Stomach smooth muscle (tissue), 2 donors: ENCODE measurements around the gene OVCH1.

ENCODE experiments used
- H3K27ac ChIP-seq: one replicate; pipeline ENCODE4 v1.7.0; 2013; ENCODE audit warnings: mild to moderate bottlenecking, low read length, inconsistent platforms
- H3K27me3 ChIP-seq, 2 donors: one replicate each; pipeline ENCODE4 v1.7.0; 2013; ENCODE audit warnings: low read length in 2 of 2; ENCODE audit not compliant: insufficient read depth in 2 of 2, control insufficient read depth in 1 of 2
- H3K36me3 ChIP-seq, 2 donors: one replicate each; pipeline ENCODE4 v1.7.0; 2013; ENCODE audit warnings: low read length in 2 of 2; ENCODE audit not compliant: control insufficient read depth in 2 of 2, insufficient read depth in 2 of 2
- H3K4me1 ChIP-seq: one replicate; pipeline ENCODE4 v1.7.0; 2013; ENCODE audit warnings: low read length; ENCODE audit not compliant: control insufficient read depth, insufficient read depth
- H3K4me3 ChIP-seq, 2 donors: one replicate each; pipeline ENCODE4 v1.7.0; 2013; ENCODE audit warnings: low read length in 2 of 2
- H3K9ac ChIP-seq, 2 donors: one replicate each; pipeline ENCODE4 v1.7.0; 2013; ENCODE audit warnings: low read length in 2 of 2, mild to moderate bottlenecking in 1 of 2
- H3K9me3 ChIP-seq, 2 donors: one replicate each; pipeline ENCODE4 v1.7.0; 2013; ENCODE audit warnings: low read length in 2 of 2; ENCODE audit not compliant: control insufficient read depth in 2 of 2
- donor health status: healthy.
- donor health status: Pancreatic carcinoma.

OVCH1 gene

DNA sequence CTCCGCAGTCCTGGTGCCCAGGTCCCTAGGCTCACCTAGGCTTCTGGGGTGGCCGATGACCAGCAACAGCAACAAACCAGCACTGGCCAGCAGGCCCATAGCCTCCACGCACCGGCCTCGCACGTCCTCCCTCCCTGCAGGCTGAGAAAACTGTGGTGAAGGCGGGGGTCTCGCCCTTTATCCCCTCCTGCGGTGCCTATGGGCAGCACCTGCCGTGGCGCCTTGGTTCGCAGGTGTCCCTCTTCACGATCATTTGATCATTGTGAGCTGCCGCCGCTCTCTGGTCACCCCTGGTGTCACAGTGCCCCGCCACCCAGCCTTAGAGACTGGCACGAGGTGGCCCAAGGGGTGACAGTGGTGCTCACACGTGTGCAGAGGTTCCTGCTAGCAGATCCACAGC, at the start of gene OVCH1:
Gene OVCH1 (minus strand): TSS at position 99 of the 400 bp plus-strand sequence. CDS start 0 bp downstream, at position 99.
- H3K4me3 ChIP-seq, result no peak within 1 kb of the TSS
- no peaks in the 10 kb centered on the region for H3K9me3 ChIP-seq
- H3K36me3 ChIP-seq, result peaks cover 0 to under 1% of the 10 kb centered on the region in 2 donors
- no peak within 1 kb of the TSS for H3K27ac ChIP-seq
- no peaks in the 10 kb centered on the region for H3K4me1 ChIP-seq
- H3K27me3 ChIP-seq, result no peaks in the 10 kb centered on the region
- no peak within 1 kb of the TSS for H3K9ac ChIP-seq

- Histone ChIP-seq H3K36me3 (peaks cover 0 to 2% of the 10 kb centered on the region in 2 donors), H3K9ac (no peak overlapping the region), H3K4me1 (peaks cover 12% of the 10 kb centered on the region), H3K4me3 (peak overlapping the region in 1 of 2 donors; percentile 4), H3K9me3 (no peaks in the 10 kb centered on the region), H3K27me3 (no peaks in the 10 kb centered on the region), H3K27ac (no peak overlapping the region)
Observed at GRCh38 chr12:29547151-29547632, 49.7 kb upstream of the OVCH1 start.

DNA sequence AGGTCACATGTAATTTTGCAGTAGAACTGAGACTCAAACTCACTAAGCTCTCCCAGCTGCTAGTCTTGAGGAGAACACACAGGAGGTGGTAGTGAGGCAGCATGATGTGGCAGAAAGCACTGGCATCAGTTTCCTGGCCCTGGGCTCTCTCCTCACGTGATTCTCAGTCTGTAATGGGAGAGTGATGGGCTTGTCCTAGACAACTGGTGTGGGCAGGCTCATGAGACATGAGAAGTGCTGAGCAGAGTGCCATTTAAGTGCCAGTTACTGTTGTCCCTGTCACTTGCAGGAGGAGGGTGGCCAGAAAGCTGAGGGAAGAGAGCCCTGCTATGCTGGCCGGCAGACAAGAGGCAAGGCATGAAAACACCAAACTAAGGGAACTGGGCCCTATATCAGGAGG, 48.5 kb upstream of the OVCH1 start:
- H3K27ac ChIP-seq, result no peak overlapping the region
- H3K4me3 ChIP-seq, result no peak overlapping the region
- no peaks in the 10 kb centered on the region for H3K9me3 ChIP-seq
- H3K36me3 ChIP-seq, result peaks cover 0 to 2% of the 10 kb centered on the region in 2 donors
- no peak overlapping the region for H3K9ac ChIP-seq
- H3K27me3 ChIP-seq, result no peaks in the 10 kb centered on the region
- H3K4me1 ChIP-seq, result peaks cover 12% of the 10 kb centered on the region

- H3K4me1 ChIP-seq, result peaks cover 12% of the 10 kb centered on the region
- no peak overlapping the region for H3K9ac ChIP-seq
- no peak overlapping the region for H3K27ac ChIP-seq
- H3K9me3 ChIP-seq, result no peaks in the 10 kb centered on the region
- no peaks in the 10 kb centered on the region for H3K27me3 ChIP-seq
- no peak overlapping the region for H3K4me3 ChIP-seq
- H3K36me3 ChIP-seq, result no peaks in the 10 kb centered on the region
Observed at GRCh38 chr12:29545102-29545467, 47.6 kb upstream of the OVCH1 start.

GRCh38 chr12:29544428-29545101, 47.1 kb upstream of the OVCH1 start:
- Histone ChIP-seq H3K27ac (no peak overlapping the region), H3K27me3 (no peaks in the 10 kb centered on the region), H3K4me3 (no peak overlapping the region), H3K4me1 (peaks cover 12% of the 10 kb centered on the region), H3K9ac (no peak overlapping the region), H3K36me3 (no peaks in the 10 kb centered on the region), H3K9me3 (no peaks in the 10 kb centered on the region)

GRCh38 chr12:29543036-29543435, 45.5 kb upstream of the OVCH1 start:
- no peak overlapping the region for H3K27ac ChIP-seq
- H3K9ac ChIP-seq, result no peak overlapping the region

GRCh38 chr12:29537298-29537697, 39.8 kb upstream of the OVCH1 start:
- Histone ChIP-seq H3K36me3 (peaks cover 0 to 3% of the 10 kb centered on the region in 2 donors), H3K9me3 (no peaks in the 10 kb centered on the region), H3K4me1 (no peaks in the 10 kb centered on the region), H3K9ac (no peak overlapping the region), H3K27me3 (no peaks in the 10 kb centered on the region), H3K4me3 (no peak overlapping the region), H3K27ac (no peak overlapping the region)

More at GRCh38 chr12:29543036-29543435, 45.5 kb upstream of the OVCH1 start:
- Histone ChIP-seq H3K27me3 (no peaks in the 10 kb centered on the region), H3K4me1 (peaks cover 12% of the 10 kb centered on the region), H3K4me3 (no peak overlapping the region), H3K36me3 (no peaks in the 10 kb centered on the region), H3K9me3 (no peaks in the 10 kb centered on the region)

GRCh38 chr12:29534935-29535334, 37.4 kb upstream of the OVCH1 start:
- Histone ChIP-seq H3K36me3 (peaks cover 0 to 3% of the 10 kb centered on the region in 2 donors), H3K4me3 (no peak overlapping the region), H3K9me3 (no peaks in the 10 kb centered on the region), H3K27ac (no peak overlapping the region), H3K9ac (no peak overlapping the region), H3K27me3 (no peaks in the 10 kb centered on the region), H3K4me1 (no peaks in the 10 kb centered on the region)

DNA sequence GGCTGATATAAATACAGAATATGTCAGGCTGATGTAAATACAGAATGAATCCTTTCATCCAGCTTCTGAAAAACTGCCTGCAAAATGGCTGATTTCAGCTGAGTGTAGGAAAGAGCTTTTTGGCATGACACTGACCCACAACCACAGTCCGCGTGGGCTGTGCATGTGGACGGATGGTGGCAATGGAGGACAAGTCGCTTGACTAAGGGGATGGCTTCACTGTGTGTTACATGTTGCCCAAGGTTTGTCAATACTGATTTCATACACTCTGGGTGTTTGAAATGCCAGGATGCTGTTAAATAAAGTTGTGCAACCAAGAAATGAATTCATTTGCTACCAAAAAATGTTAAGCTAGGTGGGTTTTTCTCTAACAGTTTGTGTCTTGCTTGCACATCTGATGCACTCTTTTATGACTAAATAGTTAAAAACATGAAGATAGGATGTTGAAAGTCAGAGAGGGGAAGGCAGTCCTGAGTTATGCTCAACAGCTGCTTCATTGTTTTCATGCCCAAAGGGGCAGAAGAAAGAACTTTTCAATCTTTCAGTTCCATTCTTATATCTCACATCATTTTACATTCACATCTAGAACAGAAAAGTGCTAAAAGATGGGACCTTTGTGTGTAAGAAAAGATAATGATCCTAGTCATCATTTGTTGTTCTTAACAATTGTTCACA, 36.5 kb upstream of the OVCH1 start:
- Histone ChIP-seq H3K9me3 (no peaks in the 10 kb centered on the region), H3K36me3 (peaks cover 0 to 3% of the 10 kb centered on the region in 2 donors), H3K9ac (no peak overlapping the region), H3K27ac (no peak overlapping the region), H3K27me3 (no peaks in the 10 kb centered on the region), H3K4me1 (no peaks in the 10 kb centered on the region), H3K4me3 (no peak overlapping the region)

DNA sequence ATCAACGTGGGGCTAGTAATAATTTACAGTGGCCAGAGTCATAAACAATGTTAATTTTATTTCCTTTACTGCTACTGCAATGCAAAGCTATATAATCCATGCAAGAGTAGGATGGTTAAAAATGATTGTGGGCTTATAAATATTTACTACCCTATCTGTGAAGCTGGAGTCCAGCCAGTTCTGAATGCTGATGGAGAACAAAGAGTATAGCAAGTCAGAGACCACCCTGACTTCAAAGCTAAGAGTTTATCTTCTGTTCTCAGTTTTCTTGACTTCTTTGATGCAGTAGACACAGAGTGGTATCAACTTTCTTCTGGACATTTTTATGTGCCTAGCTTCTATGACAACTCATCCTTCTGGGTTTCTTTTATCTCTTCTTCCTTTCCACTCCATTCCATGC, 34.0 kb upstream of the OVCH1 start:
- Histone ChIP-seq H3K27me3 (no peaks in the 10 kb centered on the region), H3K9ac (no peak overlapping the region), H3K27ac (no peak overlapping the region), H3K4me1 (peaks cover 2% of the 10 kb centered on the region), H3K36me3 (peaks cover 0 to 3% of the 10 kb centered on the region in 2 donors), H3K4me3 (no peak overlapping the region), H3K9me3 (no peaks in the 10 kb centered on the region)

GRCh38 chr12:29530436-29530835, 33.0 kb upstream of the OVCH1 start:
- Histone ChIP-seq H3K9me3 (no peaks in the 10 kb centered on the region), H3K4me1 (peaks cover 2% of the 10 kb centered on the region), H3K27me3 (no peaks in the 10 kb centered on the region), H3K36me3 (peaks cover 0 to 3% of the 10 kb centered on the region in 2 donors), H3K27ac (no peak overlapping the region), H3K4me3 (no peak overlapping the region), H3K9ac (no peak overlapping the region)
